IMR-90 (cell line): Measurements from ENCODE around the gene VPS35. TPM values are rescaled to one million over a fixed set of nuclear protein-coding genes. Genes with fewer than 3 reads are reported as not detected.

ENCODE experiments used
- ATAC-seq: fragments of 200-7000 bp; cut with Tn5 transposase; 2 replicates; pipeline ENCODE4 v1.9.1; 2020; ENCODE audit warnings: low read depth, mild to moderate bottlenecking, moderate library complexity
- BruUV-seq: library from RNA; stranded (reverse); fragments of 400-500 nt; replicated peaks from 2 replicates; lab custom pipeline; 2021; lab: Mats Ljungman, UMichigan
- CTCF ChIA-PET: fragments of 300-600 bp; formaldehyde crosslinking; extraction: SDS; loops from one replicate; lab custom pipeline; 2021; ENCODE audit warnings: antibody characterized with exemption; lab: Yijun Ruan, JAX
- POLR2A ChIA-PET: fragments of 300-600 bp; sonication (Branson Sonifier 250); formaldehyde crosslinking; loops from one replicate; lab custom pipeline; 2022; ENCODE audit warnings: antibody characterized with exemption; ENCODE audit not compliant: unreplicated experiment; lab: Charles Lee
- DNase-seq: peaks from one replicate; pipeline ENCODE4 v3.0.0; 2013
- H2AFZ ChIP-seq: replicated peaks from 2 replicates; pipeline ENCODE3; 2013; ENCODE audit warnings: low read length, mild to moderate bottlenecking; ENCODE audit not compliant: poor library complexity
- H2AK5ac ChIP-seq: 2 replicates; pipeline ENCODE4 v1.6.1; 2013; ENCODE audit warnings: low read depth, low read length, inconsistent platforms
- H2AK9ac ChIP-seq: replicated peaks from 2 replicates; pipeline ENCODE3; 2013; ENCODE audit warnings: mild to moderate bottlenecking, low read depth, low read length, moderate library complexity; ENCODE audit not compliant: poor library complexity
- H2BK120ac ChIP-seq: 2 replicates; pipeline ENCODE4 v1.6.1; 2013; ENCODE audit warnings: low read depth, low read length, inconsistent platforms
- H2BK15ac ChIP-seq: 3 replicates; pipeline ENCODE4 v1.6.1; 2013; ENCODE audit warnings: low read depth, low read length, inconsistent platforms
- H2BK20ac ChIP-seq: 2 replicates; pipeline ENCODE4 v1.6.1; 2013; ENCODE audit warnings: low read depth, mild to moderate bottlenecking, inconsistent platforms, low read length, moderate library complexity
- H2BK5ac ChIP-seq: 2 replicates; pipeline ENCODE4 v1.6.1; 2013; ENCODE audit warnings: mild to moderate bottlenecking, low read depth, low read length, inconsistent platforms; ENCODE audit not compliant: poor library complexity, severe bottlenecking
- H3K14ac ChIP-seq: replicated peaks from 2 replicates; pipeline ENCODE4 v1.6.1; 2013; ENCODE audit warnings: low read depth, low read length, inconsistent platforms
- H3K18ac ChIP-seq: 2 replicates; pipeline ENCODE4 v1.6.1; 2013; ENCODE audit warnings: low read depth, low read length, control low read depth
- H3K23ac ChIP-seq: 2 replicates; pipeline ENCODE4 v1.6.1; 2013; ENCODE audit warnings: low read depth, low read length, inconsistent platforms
- H3K27ac ChIP-seq: 2 replicates; pipeline ENCODE4 v1.5.1; 2013; ENCODE audit warnings: mild to moderate bottlenecking, control low read depth, low read length; ENCODE audit not compliant: insufficient read depth
- H3K27me3 ChIP-seq: 2 replicates; pipeline ENCODE4 v1.6.1; 2013; ENCODE audit warnings: low read length; ENCODE audit not compliant: control insufficient read depth, insufficient read depth
- H3K36me3 ChIP-seq: 2 replicates; pipeline ENCODE4 v1.6.1; 2013; ENCODE audit warnings: low read length, mixed read lengths; ENCODE audit not compliant: control insufficient read depth, insufficient read depth
- H3K4ac ChIP-seq: 2 replicates; pipeline ENCODE4 v1.6.1; 2013; ENCODE audit warnings: low read depth, low read length, inconsistent platforms
- H3K4me1 ChIP-seq: 2 replicates; pipeline ENCODE4 v1.6.1; 2013; ENCODE audit warnings: low read length, mixed read lengths; ENCODE audit not compliant: control insufficient read depth, insufficient read depth
- H3K4me2 ChIP-seq: 2 replicates; pipeline ENCODE4 v1.6.1; 2013; ENCODE audit warnings: low read depth, mild to moderate bottlenecking, control low read depth, low read length, moderate library complexity
- H3K4me3 ChIP-seq: 2 replicates; pipeline ENCODE4 v1.5.1; 2013; ENCODE audit warnings: low read depth, mild to moderate bottlenecking, control low read depth, low read length, moderate library complexity; ENCODE audit not compliant: insufficient read depth
- H3K56ac ChIP-seq: 2 replicates; pipeline ENCODE4 v1.6.1; 2013; ENCODE audit warnings: low read length, inconsistent platforms; ENCODE audit not compliant: insufficient read depth; ENCODE audit errors: extremely low read depth
- H3K79me1 ChIP-seq, 2 experiments: 2 replicates each; pipeline ENCODE4 v1.6.1; 2013; ENCODE audit warnings: low read length in 2 of 2, inconsistent platforms in 1 of 2, low read depth in 1 of 2
- H3K9ac ChIP-seq: 2 replicates; pipeline ENCODE4 v1.6.1; 2013; ENCODE audit warnings: low read depth, low read length, control low read depth
- H3K9me1 ChIP-seq: 2 replicates; pipeline ENCODE4 v1.6.1; 2013; ENCODE audit warnings: low read length, inconsistent platforms; ENCODE audit not compliant: insufficient read depth
- H3K9me3 ChIP-seq: 2 replicates; pipeline ENCODE4 v1.6.1; 2013; ENCODE audit warnings: low read length; ENCODE audit not compliant: control insufficient read depth, insufficient read depth
- H4K20me1 ChIP-seq: 2 replicates; pipeline ENCODE4 v1.6.1; 2013; ENCODE audit warnings: low read length, inconsistent platforms; ENCODE audit not compliant: insufficient read depth
- H4K5ac ChIP-seq: 2 replicates; pipeline ENCODE4 v1.6.1; 2013; ENCODE audit warnings: mild to moderate bottlenecking, low read depth, low read length, control low read depth
- H4K8ac ChIP-seq, 2 experiments: 2 replicates each; pipeline ENCODE4 v1.6.1; 2013; ENCODE audit warnings: low read depth in 2 of 2, low read length in 2 of 2, control low read depth in 1 of 2, inconsistent platforms in 1 of 2
- H4K91ac ChIP-seq: 2 replicates; pipeline ENCODE4 v1.6.1; 2013; ENCODE audit warnings: low read depth, low read length, inconsistent platforms; ENCODE audit not compliant: insufficient read depth
- BHLHE40 ChIP-seq: fragments of 150-350 bp; IDR thresholded peaks from 2 replicates; pipeline ENCODE4 v1.6.1; 2016; ENCODE audit warnings: mild to moderate bottlenecking, low read depth, low read length
- CEBPB ChIP-seq: IDR thresholded peaks from 2 replicates; pipeline ENCODE4 v1.6.1; 2012; ENCODE audit warnings: low read depth, low read length, improper control_type of control experiment
- CHD1 ChIP-seq: IDR thresholded peaks from 2 replicates; pipeline ENCODE4 v1.6.1; 2012; ENCODE audit warnings: low read depth, low read length, improper control_type of control experiment
- FOS ChIP-seq: fragments of 150-350 bp; IDR thresholded peaks from 2 replicates; pipeline ENCODE4 v1.6.1; 2016; ENCODE audit warnings: low read depth, low read length
- MAFK ChIP-seq: IDR thresholded peaks from 2 replicates; pipeline ENCODE4 v1.6.1; 2012; ENCODE audit warnings: low read depth, low read length, improper control_type of control experiment
- MAZ ChIP-seq: IDR thresholded peaks from 2 replicates; pipeline ENCODE4 v1.6.1; 2012; ENCODE audit warnings: low read depth, mild to moderate bottlenecking, low read length, improper control_type of control experiment, moderate library complexity, borderline replicate concordance
- MXI1 ChIP-seq: IDR thresholded peaks from 2 replicates; pipeline ENCODE4 v1.6.1; 2012; ENCODE audit warnings: low read depth, mild to moderate bottlenecking, low read length, moderate library complexity, borderline replicate concordance
- NFE2L2 ChIP-seq: fragments of 150-350 bp; IDR thresholded peaks from 2 replicates; pipeline ENCODE4 v1.6.1; 2016; ENCODE audit warnings: low read depth, mild to moderate bottlenecking, low read length
- POLR2A ChIP-seq: IDR thresholded peaks from 2 replicates; pipeline ENCODE4 v1.6.1; 2012; ENCODE audit warnings: mild to moderate bottlenecking, low read depth, low read length
- RAD21 ChIP-seq: IDR thresholded peaks from 2 replicates; pipeline ENCODE4 v1.6.1; 2012; ENCODE audit warnings: low read length, improper control_type of control experiment
- RCOR1 ChIP-seq: IDR thresholded peaks from 2 replicates; pipeline ENCODE4 v1.6.1; 2012; ENCODE audit warnings: mild to moderate bottlenecking, low read length, improper control_type of control experiment; ENCODE audit not compliant: insufficient replicate concordance
- RFX5 ChIP-seq: IDR thresholded peaks from 2 replicates; pipeline ENCODE4 v1.8.0; 2012; ENCODE audit warnings: low read depth, mild to moderate bottlenecking, low read length, moderate library complexity
- SMC3 ChIP-seq: fragments of 150-350 bp; IDR thresholded peaks from 2 replicates; pipeline ENCODE4 v1.6.1; 2016; ENCODE audit warnings: low read depth, mild to moderate bottlenecking, antibody characterized with exemption, low read length, moderate library complexity
- WGBS, 2 experiments: methylation state at CpG; one replicate each; pipeline versions ENCODE4 v1.1.5 to v1.1.7; 2013; ENCODE audit warnings: missing lambda C conversion rate in 2 of 2; ENCODE audit not compliant: insufficient read length in 1 of 2; ENCODE audit errors: extremely low coverage in 2 of 2; 5-methylcytosine and 5-hydroxymethylcytosine counted together
- dilution Hi-C: fragments of 300-500 bp; cut with HindIII; formaldehyde crosslinking; loops from one replicate; pipeline ENCODE4 v1.14.3; 2018; ENCODE audit warnings: low sequenced_read_pairs; ENCODE audit not compliant: unreplicated experiment
- in situ Hi-C: fragments of 300-500 bp; cut with MboI; formaldehyde crosslinking; loops from 3 replicates; pipeline ENCODE4 v1.14.3; 2019; ENCODE audit warnings: low sequenced_read_pairs, inconsistent platforms, mixed read lengths
- intact Hi-C: fragments of 100-400 bp; cut with micrococcal nuclease; formaldehyde crosslinking; loops from 2 replicates; pipeline ENCODE4 v1.10.0; 2022
- polyA plus RNA-seq, 3 experiments: library from polyadenylated mRNA; depleted of rRNA; stranded (reverse); fragments of >200 nt; gene quantifications; 2 replicates each; pipeline ENCODE4 v1.2.3, GENCODE V29; 2012; ENCODE audit warnings: low replicate concordance in 1 of 3
- total RNA-seq: library from RNA; depleted of rRNA; stranded (reverse); fragments of >200 nt; gene quantifications from 2 replicates; pipeline ENCODE4 v1.2.3, GENCODE V29; 2012
- TF ChIP-seq, protein P1 (sequence below): fragments of 150-350 bp; IDR thresholded peaks from 2 replicates; pipeline ENCODE4 v1.6.1; 2016; ENCODE audit warnings: low read depth, mild to moderate bottlenecking, low read length, moderate library complexity, borderline replicate concordance
- TF ChIP-seq, protein P2 (sequence below): fragments of 150-350 bp; IDR thresholded peaks from 2 replicates; pipeline ENCODE4 v1.6.1; 2017; ENCODE audit warnings: mild to moderate bottlenecking, antibody characterized with exemption, low read length, low read depth
- TF ChIP-seq, protein P3 (sequence below): conservative IDR thresholded peaks from 2 replicates; pipeline ENCODE4 v1.5.1; 2012; ENCODE audit warnings: mild to moderate bottlenecking, low read depth, low read length, improper control_type of control experiment

The VPS35 gene
- total and polyA plus RNA-seq, 2 of the 4 experiments (the other 2 are of a cell fraction), result 42.3 to 89.4 TPM

DNA sequence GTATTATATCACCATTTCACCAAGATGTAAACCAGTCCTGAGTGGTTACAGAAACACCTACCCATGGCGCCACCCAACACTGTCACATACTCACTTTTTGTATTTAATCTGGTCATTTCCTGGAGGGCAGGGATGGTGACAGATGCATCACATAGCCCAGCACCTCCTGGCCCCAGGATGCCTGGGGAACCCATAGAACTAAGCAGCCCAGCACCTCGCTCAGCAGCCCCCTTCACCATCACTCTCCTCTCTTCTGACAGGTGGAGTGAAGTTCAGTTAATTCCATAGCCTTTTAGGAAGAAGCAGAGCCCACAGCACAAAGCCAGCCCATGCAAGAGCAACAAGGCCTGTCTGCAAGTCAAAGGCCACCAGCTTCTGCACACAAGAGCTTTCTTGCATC, 31.6 kb upstream of the VPS35 start:
- no peaks in the 10 kb centered on the region for H3K4me1 ChIP-seq
- WGBS, 2 experiments, result no CpG with 5 or more reads among the region's 2 CpGs
- H3K4me2 ChIP-seq, result no peak overlapping the region

More for the DNA sequence above, 31.6 kb upstream of the VPS35 start:
- Histone ChIP-seq H3K4ac (no peak overlapping the region), H4K20me1 (no peaks in the 10 kb centered on the region), H3K79me1 (no peaks in the 10 kb centered on the region), H3K18ac (no peak overlapping the region), H4K5ac (no peak overlapping the region), H2AK9ac (no peak overlapping the region), H3K23ac (no peak overlapping the region), H2AK5ac (no peak overlapping the region), H3K36me3 (no peaks in the 10 kb centered on the region), H2BK120ac (no peak overlapping the region), H2AFZ (no peak overlapping the region), H3K27ac (no peak overlapping the region), H4K8ac (no peak overlapping the region), H3K4me3 (no peak overlapping the region), H3K9ac (no peak overlapping the region), H4K91ac (no peak overlapping the region), H3K14ac (no peak overlapping the region), H3K9me3 (no peaks in the 10 kb centered on the region), H3K9me1 (no peaks in the 10 kb centered on the region), H3K27me3 (no peaks in the 10 kb centered on the region), H3K56ac (no peak overlapping the region; the same call in 1 of the 2 replicates), H2BK15ac (no peak overlapping the region), H2BK5ac (no peak overlapping the region), H2BK20ac (no peak overlapping the region)
- ATAC-seq, result no peak
- no TSS peak for BruUV-seq
- CTCF ChIA-PET, result no interaction called here
- in situ Hi-C loops, result no loop called here
- TF ChIP-seq NFE2L2 (no peak), RFX5 (no peak), CHD1 (no peak), RCOR1 (no peak), MXI1 (no peak), BHLHE40 (no peak), MAFK (no peak), POLR2A (no peak), FOS (no peak), CEBPB (no peak), SMC3 (no peak), RAD21 (no peak), MAZ (no peak)
- TF ChIP-seq, protein P1, sequence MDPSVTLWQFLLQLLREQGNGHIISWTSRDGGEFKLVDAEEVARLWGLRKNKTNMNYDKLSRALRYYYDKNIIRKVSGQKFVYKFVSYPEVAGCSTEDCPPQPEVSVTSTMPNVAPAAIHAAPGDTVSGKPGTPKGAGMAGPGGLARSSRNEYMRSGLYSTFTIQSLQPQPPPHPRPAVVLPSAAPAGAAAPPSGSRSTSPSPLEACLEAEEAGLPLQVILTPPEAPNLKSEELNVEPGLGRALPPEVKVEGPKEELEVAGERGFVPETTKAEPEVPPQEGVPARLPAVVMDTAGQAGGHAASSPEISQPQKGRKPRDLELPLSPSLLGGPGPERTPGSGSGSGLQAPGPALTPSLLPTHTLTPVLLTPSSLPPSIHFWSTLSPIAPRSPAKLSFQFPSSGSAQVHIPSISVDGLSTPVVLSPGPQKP, result no peak
- TF ChIP-seq, protein P2, sequence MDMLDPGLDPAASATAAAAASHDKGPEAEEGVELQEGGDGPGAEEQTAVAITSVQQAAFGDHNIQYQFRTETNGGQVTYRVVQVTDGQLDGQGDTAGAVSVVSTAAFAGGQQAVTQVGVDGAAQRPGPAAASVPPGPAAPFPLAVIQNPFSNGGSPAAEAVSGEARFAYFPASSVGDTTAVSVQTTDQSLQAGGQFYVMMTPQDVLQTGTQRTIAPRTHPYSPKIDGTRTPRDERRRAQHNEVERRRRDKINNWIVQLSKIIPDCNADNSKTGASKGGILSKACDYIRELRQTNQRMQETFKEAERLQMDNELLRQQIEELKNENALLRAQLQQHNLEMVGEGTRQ, result no peak
- TF ChIP-seq, protein P3, sequence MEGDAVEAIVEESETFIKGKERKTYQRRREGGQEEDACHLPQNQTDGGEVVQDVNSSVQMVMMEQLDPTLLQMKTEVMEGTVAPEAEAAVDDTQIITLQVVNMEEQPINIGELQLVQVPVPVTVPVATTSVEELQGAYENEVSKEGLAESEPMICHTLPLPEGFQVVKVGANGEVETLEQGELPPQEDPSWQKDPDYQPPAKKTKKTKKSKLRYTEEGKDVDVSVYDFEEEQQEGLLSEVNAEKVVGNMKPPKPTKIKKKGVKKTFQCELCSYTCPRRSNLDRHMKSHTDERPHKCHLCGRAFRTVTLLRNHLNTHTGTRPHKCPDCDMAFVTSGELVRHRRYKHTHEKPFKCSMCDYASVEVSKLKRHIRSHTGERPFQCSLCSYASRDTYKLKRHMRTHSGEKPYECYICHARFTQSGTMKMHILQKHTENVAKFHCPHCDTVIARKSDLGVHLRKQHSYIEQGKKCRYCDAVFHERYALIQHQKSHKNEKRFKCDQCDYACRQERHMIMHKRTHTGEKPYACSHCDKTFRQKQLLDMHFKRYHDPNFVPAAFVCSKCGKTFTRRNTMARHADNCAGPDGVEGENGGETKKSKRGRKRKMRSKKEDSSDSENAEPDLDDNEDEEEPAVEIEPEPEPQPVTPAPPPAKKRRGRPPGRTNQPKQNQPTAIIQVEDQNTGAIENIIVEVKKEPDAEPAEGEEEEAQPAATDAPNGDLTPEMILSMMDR, result no peak
- no peak for DNase-seq
- dilution Hi-C loops, result no loop called here
- POLR2A ChIA-PET, result no interaction called here
- intact Hi-C loops, result no loop called here
